GM12891 (cell line): Measurements from ENCODE around the gene NAA16.

ENCODE experiments used
- DNase-seq: peaks from one replicate; pipeline ENCODE4 v3.0.0; 2011; ENCODE audit warnings: low spot score; ENCODE audit not compliant: insufficient read length
- FAIRE-seq: peaks from 2 replicates; lab custom pipeline; 2011; peaks lifted over from hg19 to GRCh38; lab: Jason Lieb, UNC
- PAX5 ChIP-seq: IDR thresholded peaks from 2 replicates; pipeline ENCODE4 v1.6.1; 2011; ENCODE audit warnings: low read length, moderate library complexity, mild to moderate bottlenecking; ENCODE audit not compliant: insufficient read depth, severe bottlenecking
- POLR2A ChIP-seq: IDR thresholded peaks from 2 replicates; pipeline ENCODE4 v1.6.1; 2011; ENCODE audit warnings: low read depth, low read length, control low read depth
- POLR2AphosphoS5 ChIP-seq: IDR thresholded peaks from 2 replicates; pipeline ENCODE4 v1.6.1; 2011; ENCODE audit warnings: low read depth, low read length, control low read depth
- POU2F2 ChIP-seq: IDR thresholded peaks from 2 replicates; pipeline ENCODE4 v1.6.1; 2011; ENCODE audit warnings: low read depth, mild to moderate bottlenecking, control low read depth, low read length, moderate library complexity
- SPI1 ChIP-seq: IDR thresholded peaks from 2 replicates; pipeline ENCODE4 v1.6.1; 2011; ENCODE audit warnings: low read depth, low read length, control low read depth
- TAF1 ChIP-seq: IDR thresholded peaks from 2 replicates; pipeline ENCODE4 v1.6.1; 2011; ENCODE audit warnings: low read depth, low read length, control low read depth

The NAA16 gene

GRCh38 chr13:41299316-41300094, 11.6 kb upstream of the NAA16 start:
- DNase-seq = no peak
- TF ChIP-seq POLR2AphosphoS5 = no peak
- no peak for TF ChIP-seq PAX5
- TF ChIP-seq POLR2A = no peak
- TF ChIP-seq POU2F2 = no peak
- TF ChIP-seq SPI1 = no peak
- TF ChIP-seq TAF1 = no peak
- peak; percentile 61 for FAIRE-seq

DNA sequence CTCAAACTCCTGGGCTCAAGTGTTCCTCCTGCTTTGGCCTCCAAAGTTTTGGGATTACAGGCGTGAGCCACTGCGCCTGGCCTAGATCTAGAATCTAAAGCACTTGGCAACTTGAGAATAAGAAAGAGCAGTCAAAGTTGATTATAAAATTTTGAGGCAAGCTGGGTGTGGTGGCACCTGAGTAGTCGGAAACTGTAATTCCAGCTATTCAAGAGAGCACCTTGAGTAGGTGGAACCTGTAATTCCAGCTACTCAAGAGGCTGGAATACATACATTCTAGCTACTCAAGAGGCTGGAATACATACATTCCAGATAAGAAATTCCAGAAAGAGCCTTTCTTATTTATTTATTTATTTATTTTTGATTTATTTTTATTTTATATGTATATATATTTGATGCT, 8.3 kb upstream of the NAA16 start:
- TF ChIP-seq POLR2A (no peak), POU2F2 (no peak), POLR2AphosphoS5 (no peak), TAF1 (no peak), SPI1 (no peak)
- DNase-seq = no peak
- no peak for FAIRE-seq

GRCh38 chr13:41304551-41304950, 6.5 kb upstream of the NAA16 start:
- DNase-seq (no peak), FAIRE-seq (no peak)
- no peak for TF ChIP-seq POU2F2
- no peak for TF ChIP-seq POLR2A

DNA sequence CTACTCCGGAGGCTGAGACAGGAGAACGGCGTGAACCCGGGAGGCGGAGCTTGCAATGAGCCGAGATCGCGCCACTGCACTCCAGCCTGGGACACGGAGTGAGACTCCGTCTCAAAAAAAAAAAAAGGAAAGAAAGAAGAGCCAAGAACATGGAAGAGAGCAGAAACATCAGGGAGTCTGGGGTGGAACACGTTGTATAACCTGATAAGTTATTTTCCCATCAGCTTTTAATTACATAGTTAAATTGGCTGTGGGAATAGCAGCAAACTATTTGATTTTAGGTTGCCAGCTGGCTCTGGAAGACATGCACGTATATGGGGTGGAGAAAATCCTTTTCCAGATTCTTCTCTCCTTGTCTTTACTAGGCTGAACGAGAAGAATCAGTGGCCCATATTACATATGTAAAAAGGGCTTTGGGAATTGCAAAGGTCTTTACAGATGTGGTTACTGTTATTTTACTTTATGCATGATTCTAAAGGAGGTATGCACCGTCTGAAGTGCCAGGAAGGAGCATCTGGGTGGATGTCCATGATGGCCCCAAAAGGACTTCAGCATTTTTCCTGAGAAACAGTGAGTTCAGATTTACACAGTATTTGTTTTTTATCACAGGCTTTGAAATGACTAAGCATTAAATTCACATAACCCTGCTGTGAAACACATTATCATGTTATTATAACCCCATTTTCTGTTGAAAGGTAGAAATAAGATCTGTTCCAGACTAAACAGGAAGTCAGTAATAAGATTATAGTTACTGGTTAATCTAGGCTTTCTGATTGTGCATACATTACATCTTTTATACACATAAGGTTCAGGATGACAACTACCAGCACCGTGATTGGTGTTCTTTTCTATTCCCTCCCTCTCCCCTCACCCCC, 4.6 kb upstream of the NAA16 start:
- TF ChIP-seq PAX5 (no peak), POLR2A (no peak), SPI1 (no peak), POU2F2 (no peak), POLR2AphosphoS5 (no peak), TAF1 (no peak)
- no peak for FAIRE-seq
- DNase-seq = no peak

DNA sequence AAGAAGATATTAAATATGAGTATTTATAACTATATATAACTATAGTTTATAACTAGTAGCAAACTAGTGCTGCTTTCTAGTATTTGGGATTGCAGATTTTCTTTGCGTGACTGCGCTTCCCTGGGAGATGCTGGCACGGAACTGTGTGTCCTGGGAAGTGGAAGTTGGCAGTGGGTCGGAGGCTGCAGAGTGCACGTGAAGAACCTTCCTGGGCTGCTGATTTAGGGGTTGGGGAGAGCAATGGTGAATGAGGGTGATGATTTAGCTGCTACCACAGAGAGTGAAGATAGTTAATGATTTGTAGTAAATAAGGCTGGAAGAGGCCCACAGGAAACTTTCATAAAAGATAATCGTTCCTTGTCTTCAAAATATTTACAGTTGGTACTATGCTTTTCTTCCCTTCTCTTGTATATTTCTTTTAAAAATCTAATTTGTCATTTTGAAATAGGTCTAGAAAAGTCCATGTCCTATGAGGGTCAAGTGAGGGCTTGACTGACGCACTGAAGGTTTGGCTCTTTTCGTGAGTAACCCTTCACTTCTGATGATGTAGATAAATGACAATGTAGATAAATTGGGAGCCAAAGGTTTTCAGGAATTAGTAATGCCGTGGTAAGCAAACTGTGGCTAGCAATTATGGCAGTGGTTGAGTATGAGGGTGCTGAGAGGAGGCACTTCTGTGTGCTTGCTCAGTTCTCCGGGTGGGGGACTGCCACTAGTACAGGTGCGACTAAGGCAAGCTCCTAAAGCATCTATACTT, 3.0 kb upstream of the NAA16 start:
- no peak for TF ChIP-seq SPI1
- TF ChIP-seq POU2F2 = no peak
- TF ChIP-seq TAF1 = no peak
- TF ChIP-seq PAX5 = no peak
- no peak for TF ChIP-seq POLR2A
- no peak for TF ChIP-seq POLR2AphosphoS5
- DNase-seq (no peak), FAIRE-seq (no peak)

DNA sequence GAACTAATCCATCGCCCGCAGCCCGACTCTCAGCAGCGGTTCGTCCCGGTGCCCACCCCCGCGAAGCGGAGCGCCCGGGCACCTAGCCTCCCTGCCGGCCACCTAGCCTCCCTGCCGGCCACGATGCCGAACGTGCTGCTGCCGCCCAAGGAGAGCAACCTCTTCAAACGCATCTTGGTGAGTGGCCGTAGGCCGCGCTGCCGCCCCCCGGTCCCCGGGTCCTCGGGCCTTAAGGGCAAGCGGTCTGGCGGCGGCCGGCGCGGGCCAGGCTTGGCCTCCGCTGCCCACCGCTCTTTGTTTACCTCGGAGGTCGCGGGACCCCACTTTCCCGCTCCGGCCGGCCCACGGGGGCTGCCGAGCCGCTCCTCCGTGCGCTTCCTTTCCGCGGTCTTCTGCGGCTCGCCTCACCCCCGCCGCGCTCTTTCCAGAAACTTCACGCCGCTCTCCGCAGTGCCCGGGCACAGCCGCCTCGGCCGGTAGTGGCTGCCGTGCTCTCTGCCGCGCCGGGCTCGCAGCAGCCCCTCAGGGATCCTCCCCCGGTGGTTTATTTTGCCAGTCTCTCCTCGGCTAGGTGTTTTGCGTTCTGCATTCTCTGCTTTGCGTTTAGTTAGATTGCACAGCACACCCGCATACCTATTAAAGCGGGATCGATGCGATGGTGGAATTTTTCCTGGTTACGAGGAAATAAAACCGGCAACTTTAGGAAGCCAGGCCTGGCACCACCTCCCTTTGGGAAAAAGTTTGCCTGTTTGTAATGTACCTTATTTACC, 524 bp downstream of the NAA16 start:
- TF ChIP-seq POLR2A = no peak
- TF ChIP-seq SPI1 = no peak
- TF ChIP-seq TAF1 = no peak
- TF ChIP-seq PAX5 = no peak
- TF ChIP-seq POLR2AphosphoS5 = no peak; the same call in 1 of the 2 replicates
- no peak for TF ChIP-seq POU2F2

DNA sequence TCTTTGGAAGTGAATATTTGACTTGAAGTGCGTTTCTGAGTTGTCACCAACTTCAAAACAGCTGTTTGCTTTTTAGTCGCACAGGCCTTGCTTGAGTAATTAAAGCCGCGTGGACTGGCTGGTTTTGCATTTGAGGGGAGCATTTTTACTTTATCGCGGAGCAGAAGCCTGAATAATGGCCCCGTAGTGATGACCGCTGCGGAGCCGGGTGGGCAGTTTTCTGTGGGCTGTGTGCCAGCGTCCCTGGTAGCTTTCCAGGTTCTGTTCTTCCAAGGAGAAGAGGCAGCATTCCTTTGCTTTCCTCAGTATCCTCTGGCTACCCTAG, 1.1 kb downstream of the NAA16 start:
- FAIRE-seq = no peak
- no peak for DNase-seq
- no peak for TF ChIP-seq POLR2AphosphoS5
- no peak for TF ChIP-seq TAF1
- no peak for TF ChIP-seq PAX5

More for the DNA sequence above, 524 bp downstream of the NAA16 start:
- FAIRE-seq (peak; percentile 23), DNase-seq (peak; percentile 25)

DNA sequence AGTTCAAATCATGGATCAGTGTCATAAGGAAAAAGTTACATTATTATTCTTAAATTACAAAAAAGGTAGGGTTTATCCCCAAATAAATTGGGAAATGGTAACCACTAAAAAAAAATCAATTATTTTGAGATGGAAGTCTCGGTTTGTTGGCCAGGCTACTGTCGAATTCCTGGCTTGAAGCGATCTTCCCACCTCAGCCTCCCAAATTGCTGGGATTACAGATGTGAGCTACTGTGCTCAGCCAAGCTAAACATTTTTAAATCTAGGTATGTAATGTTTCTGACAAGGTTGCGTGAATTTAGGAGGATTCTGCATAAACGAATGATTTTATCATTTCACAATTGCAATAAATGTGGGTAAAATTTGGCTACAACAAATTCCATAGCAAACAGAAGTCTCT, 2.0 kb downstream of the NAA16 start:
- no peak for TF ChIP-seq POLR2A
- no peak for TF ChIP-seq POU2F2
- no peak for TF ChIP-seq SPI1
- TF ChIP-seq TAF1 = no peak
- no peak for TF ChIP-seq POLR2AphosphoS5
- TF ChIP-seq PAX5 = no peak
- FAIRE-seq = no peak

DNA sequence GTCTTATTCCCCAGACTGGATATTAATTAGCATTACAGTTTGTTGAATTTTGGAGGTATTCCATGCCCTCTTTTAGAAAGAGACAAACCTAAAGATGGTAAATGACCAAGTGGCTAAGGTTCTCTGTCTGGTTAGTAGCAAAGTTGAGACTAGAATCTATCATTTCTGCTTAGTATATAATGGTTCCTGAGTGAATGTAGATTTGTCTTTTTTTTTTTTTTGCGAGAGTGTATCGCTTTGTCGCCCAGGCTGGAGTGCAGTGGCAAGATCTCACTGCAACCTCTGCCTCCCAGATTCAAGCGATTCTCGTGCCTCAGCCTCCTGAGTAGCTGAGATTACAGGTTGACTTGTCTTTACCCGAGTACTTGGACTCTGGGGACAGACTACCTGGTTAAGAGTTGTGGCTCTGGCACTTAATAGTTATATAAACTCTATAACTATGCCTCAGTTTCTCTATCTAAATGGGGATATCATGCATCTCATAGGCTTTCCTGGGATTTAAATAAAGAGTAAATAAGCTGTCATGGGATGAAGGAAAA, 2.7 kb downstream of the NAA16 start:
- FAIRE-seq = no peak
- TF ChIP-seq TAF1 (no peak), SPI1 (no peak), POLR2AphosphoS5 (no peak), PAX5 (no peak)
- no peak for DNase-seq

More for the DNA sequence above, 2.0 kb downstream of the NAA16 start:
- no peak for DNase-seq
